Right renal pelvis (tissue), 4 donors: ENCODE results near the gene PGC. TPM values are rescaled to one million over a fixed set of nuclear protein-coding genes. Genes with fewer than 3 reads are reported as not detected.

ENCODE experiments used
- DNase-seq, 4 donors: peaks; one replicate each; pipeline ENCODE4 v3.0.0-alpha.2; 2013; ENCODE audit warnings: low read depth in 4 of 4, low spot score in 3 of 4, missing footprints in 1 of 4
- polyA plus RNA-seq, 4 donors: library from polyadenylated mRNA; unstranded; fragments of 120-200 nt; gene quantifications; one replicate each; pipeline ENCODE4 v1.2.1, GENCODE V29; 2013; ENCODE audit not compliant: insufficient read length in 4 of 4

Gene PGC
- polyA plus RNA-seq, 4 donors, result 0.17 to 0.30 TPM; not detected in 2

GRCh38 chr6:41702771-41703494, 44.3 kb downstream of the PGC start:
- no peak for DNase-seq

- DNase-seq, result no peak
Measured at GRCh38 chr6:41702089-41702745, 45.0 kb downstream of the PGC start.

- no peak for DNase-seq
Measured at GRCh38 chr6:41700463-41701347, 46.5 kb downstream of the PGC start.

- no peak for DNase-seq
Measured at GRCh38 chr6:41699063-41699462, 48.1 kb downstream of the PGC start.

GRCh38 chr6:41697861-41698781, 49.1 kb downstream of the PGC start:
- no peak for DNase-seq

- DNase-seq, result no peak
Measured at GRCh38 chr6:41696788-41697187, 50.4 kb downstream of the PGC start.

GRCh38 chr6:41695825-41696224, 51.4 kb downstream of the PGC start:
- no peak for DNase-seq

GRCh38 chr6:41694815-41695526, 52.2 kb downstream of the PGC start:
- no peak for DNase-seq

- DNase-seq, result no peak
Measured at GRCh38 chr6:41693281-41694240, 53.6 kb downstream of the PGC start.

- DNase-seq, result no peak
Measured at GRCh38 chr6:41692730-41693129, 54.5 kb downstream of the PGC start.

GRCh38 chr6:41692080-41692675, 55.0 kb downstream of the PGC start:
- no peak for DNase-seq

- DNase-seq, result no peak
Measured at GRCh38 chr6:41691426-41692079, 55.6 kb downstream of the PGC start.

- no peak for DNase-seq
Measured at GRCh38 chr6:41690541-41691330, 56.5 kb downstream of the PGC start.

GRCh38 chr6:41689171-41690008, 57.8 kb downstream of the PGC start:
- no peak for DNase-seq

- DNase-seq, result no peak
Measured at GRCh38 chr6:41688256-41688965, 58.8 kb downstream of the PGC start.
